ENCODE data around the gene NOSTRIN.
"Not testable (repeated sequence)": the region's sequence is repeated elsewhere in the genome, so short reads cannot be mapped to it uniquely, and the experiment has no call there.

NOSTRIN gene

GRCh38 chr2:168789776-168790175, 12.7 kb upstream of the NOSTRIN start:
- DNase-seq (ENCODE audit: low read depth in 3 of 3) = no peak

- DNase-seq (ENCODE audit: low read depth in 3 of 3) = no peak
These were observed 12.1 kb upstream of the NOSTRIN start for GRCh38 chr2:168790226-168790902.

GRCh38 chr2:168791140-168791539, 11.3 kb upstream of the NOSTRIN start:
- DNase-seq (ENCODE audit: low read depth in 3 of 3) = not testable (repeated sequence)

- DNase-seq (ENCODE audit: low read depth in 3 of 3) = no peak
These were observed 8.8 kb upstream of the NOSTRIN start for GRCh38 chr2:168793596-168793995.

- DNase-seq (ENCODE audit: low read depth in 3 of 3) = no peak
These were observed 7.5 kb upstream of the NOSTRIN start for GRCh38 chr2:168794968-168795367.

- DNase-seq (ENCODE audit: low read depth in 3 of 3) = no peak
These were observed 6.3 kb upstream of the NOSTRIN start for GRCh38 chr2:168796090-168796577.

- no peak for DNase-seq (ENCODE audit: low read depth in 3 of 3)
These were observed 5.7 kb upstream of the NOSTRIN start for GRCh38 chr2:168796583-168797285.

GRCh38 chr2:168797286-168797655, 5.2 kb upstream of the NOSTRIN start:
- DNase-seq (ENCODE audit: low read depth in 3 of 3) = no peak

GRCh38 chr2:168798076-168798887, 4.2 kb upstream of the NOSTRIN start:
- DNase-seq (ENCODE audit: low read depth in 3 of 3) = no peak

- DNase-seq (ENCODE audit: low read depth in 3 of 3) = no peak
These were observed 3.5 kb upstream of the NOSTRIN start for GRCh38 chr2:168798888-168799410.

GRCh38 chr2:168801471-168801870, 966 bp upstream of the NOSTRIN start:
- no peak for DNase-seq (ENCODE audit: low read depth in 3 of 3)

GRCh38 chr2:168802859-168803725, 655 bp downstream of the NOSTRIN start:
- no peak for DNase-seq (ENCODE audit: low read depth in 3 of 3)

GRCh38 chr2:168804214-168804613, 1.8 kb downstream of the NOSTRIN start:
- DNase-seq (ENCODE audit: low read depth in 3 of 3) = no peak

GRCh38 chr2:168805615-168806014, 3.2 kb downstream of the NOSTRIN start:
- DNase-seq (ENCODE audit: low read depth in 3 of 3) = no peak

- no peak for DNase-seq (ENCODE audit: low read depth in 3 of 3)
These were observed 7.1 kb downstream of the NOSTRIN start for GRCh38 chr2:168809537-168809936.

GRCh38 chr2:168810235-168810634, 7.8 kb downstream of the NOSTRIN start:
- DNase-seq (ENCODE audit: low read depth in 3 of 3) = no peak

- no peak for DNase-seq (ENCODE audit: low read depth in 3 of 3)
These were observed 9.3 kb downstream of the NOSTRIN start for GRCh38 chr2:168811696-168812095.

- no peak for DNase-seq (ENCODE audit: low read depth in 3 of 3)
These were observed 11.6 kb downstream of the NOSTRIN start for GRCh38 chr2:168814046-168814445.

- DNase-seq (ENCODE audit: low read depth in 3 of 3) = no peak
These were observed 12.8 kb downstream of the NOSTRIN start for GRCh38 chr2:168814939-168815907.

- no peak for DNase-seq (ENCODE audit: low read depth in 3 of 3)
These were observed 13.9 kb downstream of the NOSTRIN start for GRCh38 chr2:168816369-168816768.

Measured in stimulated activated CD4-positive, alpha-beta T cell treated with anti-CD3 and anti-CD28 coated beads, TNF-alpha, amount 100 ng/mL, for 48 hours (primary cell).